Measurements from ENCODE around the gene MED12L.

Gene MED12L

GRCh38 chr3:151456065-151456464 lies 370.6 kb downstream of the MED12L start:
- no peak for FAIRE-seq
- DNase-seq (ENCODE audit: low spot score), result no peak

GRCh38 chr3:151459358-151459757 lies 373.9 kb downstream of the MED12L start:
- DNase-seq (ENCODE audit: low spot score) (no peak), FAIRE-seq (no peak)

- FAIRE-seq, result no peak
Observed at GRCh38 chr3:151460228-151460627, 374.8 kb downstream of the MED12L start.

GRCh38 chr3:151460774-151461450 lies 375.4 kb downstream of the MED12L start, which contains the start of gene IGSF10:
Gene IGSF10, minus strand, starts transcription at chr3:151461061. Its CDS starts 2,352 bp downstream, at chr3:151458709.
- no peak for FAIRE-seq
- DNase-seq (ENCODE audit: low spot score), result peak; percentile 58

More at GRCh38 chr3:151460228-151460627, 374.8 kb downstream of the MED12L start:
- no peak for DNase-seq (ENCODE audit: low spot score)

- FAIRE-seq (no peak), DNase-seq (ENCODE audit: low spot score) (no peak)
Observed at GRCh38 chr3:151462278-151462780, 376.9 kb downstream of the MED12L start.

GRCh38 chr3:151462991-151463390 lies 377.5 kb downstream of the MED12L start:
- FAIRE-seq (no peak), DNase-seq (ENCODE audit: low spot score) (no peak)

- FAIRE-seq (no peak), DNase-seq (ENCODE audit: low spot score) (no peak)
Observed at GRCh38 chr3:151467069-151467468, 381.6 kb downstream of the MED12L start.

- FAIRE-seq, result no peak
- DNase-seq (ENCODE audit: low spot score), result peak; percentile 47
Observed at GRCh38 chr3:151468284-151468917, 382.9 kb downstream of the MED12L start.

- FAIRE-seq (no peak), DNase-seq (ENCODE audit: low spot score) (no peak)
Observed at GRCh38 chr3:151476344-151477018, 391.0 kb downstream of the MED12L start.

- DNase-seq (ENCODE audit: low spot score) (no peak), FAIRE-seq (no peak)
Observed at GRCh38 chr3:151477591-151478334, 392.3 kb downstream of the MED12L start.

- DNase-seq (ENCODE audit: low spot score) (no peak), FAIRE-seq (no peak)
Observed at GRCh38 chr3:151478335-151478697, 392.9 kb downstream of the MED12L start.

GRCh38 chr3:151479452-151479851 lies 394.0 kb downstream of the MED12L start:
- DNase-seq (ENCODE audit: low spot score), result no peak
- no peak for FAIRE-seq

GRCh38 chr3:151480492-151480891 lies 395.0 kb downstream of the MED12L start:
- DNase-seq (ENCODE audit: low spot score) (no peak), FAIRE-seq (no peak)

- no peak for DNase-seq (ENCODE audit: low spot score)
- FAIRE-seq, result no peak
Observed at GRCh38 chr3:151483488-151483887, 398.0 kb downstream of the MED12L start.

GRCh38 chr3:151483961-151484520 lies 398.6 kb downstream of the MED12L start:
- FAIRE-seq (no peak), DNase-seq (ENCODE audit: low spot score) (no peak)

Measured in urothelium cell line (cell line).